ENCODE measurements around the gene WNT7B.

The WNT7B gene

DNA sequence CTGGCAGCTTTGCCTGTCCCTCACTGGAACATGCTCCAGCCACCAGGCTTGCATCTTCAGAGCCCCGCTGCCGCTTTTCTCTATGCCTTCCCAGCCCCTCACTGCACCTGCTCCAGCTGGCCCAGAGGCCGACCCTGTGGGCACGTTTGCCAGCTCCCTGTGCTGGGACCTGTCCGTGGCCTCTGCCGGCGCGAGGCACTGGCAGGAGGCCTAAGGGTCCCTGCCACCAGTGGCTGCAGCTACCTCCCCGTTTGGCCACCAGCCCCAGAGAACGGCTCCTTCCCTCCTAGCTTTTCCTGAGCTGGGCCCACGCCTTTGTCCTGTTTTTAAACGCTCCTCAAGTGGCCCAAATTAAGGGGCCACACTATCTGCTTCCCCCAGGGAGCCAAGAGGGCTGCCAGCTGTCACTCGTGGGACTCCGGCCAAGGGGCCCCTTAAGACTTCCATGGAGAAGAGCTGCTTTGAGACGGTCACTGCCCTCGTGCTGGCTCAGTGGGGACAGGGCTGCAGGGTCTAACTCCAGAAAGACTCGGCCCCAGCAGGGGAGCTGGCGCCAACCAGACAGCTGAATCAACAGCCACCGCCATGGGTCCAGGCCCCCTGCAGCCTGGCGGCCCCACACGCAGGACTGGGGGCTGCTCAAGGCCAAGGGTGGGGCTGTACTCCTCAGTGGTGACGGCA lies 24.6 kb upstream of the WNT7B start:
- Histone ChIP-seq H3K27ac (ENCODE audit: poor library complexity, severe bottlenecking) (no peak overlapping the region), H3K4me3 (ENCODE audit: severe bottlenecking) (no peak overlapping the region), H3K4me1 (ENCODE audit: insufficient read depth, poor library complexity, severe bottlenecking) (peaks cover 15% of the 10 kb centered on the region), H3K27me3 (ENCODE audit: insufficient read depth, poor library complexity, severe bottlenecking) (no peaks in the 10 kb centered on the region), H3K9me3 (ENCODE audit: severe bottlenecking) (no peaks in the 10 kb centered on the region), H3K36me3 (ENCODE audit: low read depth) (no peaks in the 10 kb centered on the region)
- TF ChIP-seq, protein P1, sequence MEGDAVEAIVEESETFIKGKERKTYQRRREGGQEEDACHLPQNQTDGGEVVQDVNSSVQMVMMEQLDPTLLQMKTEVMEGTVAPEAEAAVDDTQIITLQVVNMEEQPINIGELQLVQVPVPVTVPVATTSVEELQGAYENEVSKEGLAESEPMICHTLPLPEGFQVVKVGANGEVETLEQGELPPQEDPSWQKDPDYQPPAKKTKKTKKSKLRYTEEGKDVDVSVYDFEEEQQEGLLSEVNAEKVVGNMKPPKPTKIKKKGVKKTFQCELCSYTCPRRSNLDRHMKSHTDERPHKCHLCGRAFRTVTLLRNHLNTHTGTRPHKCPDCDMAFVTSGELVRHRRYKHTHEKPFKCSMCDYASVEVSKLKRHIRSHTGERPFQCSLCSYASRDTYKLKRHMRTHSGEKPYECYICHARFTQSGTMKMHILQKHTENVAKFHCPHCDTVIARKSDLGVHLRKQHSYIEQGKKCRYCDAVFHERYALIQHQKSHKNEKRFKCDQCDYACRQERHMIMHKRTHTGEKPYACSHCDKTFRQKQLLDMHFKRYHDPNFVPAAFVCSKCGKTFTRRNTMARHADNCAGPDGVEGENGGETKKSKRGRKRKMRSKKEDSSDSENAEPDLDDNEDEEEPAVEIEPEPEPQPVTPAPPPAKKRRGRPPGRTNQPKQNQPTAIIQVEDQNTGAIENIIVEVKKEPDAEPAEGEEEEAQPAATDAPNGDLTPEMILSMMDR (IDR thresholded peaks at IDR 0.05; ENCODE audit: poor library complexity, severe bottlenecking): no peak
- ATAC-seq (ENCODE audit: low read depth) (no peak), DNase-seq (ENCODE audit: low spot score) (peak; percentile 62)

DNA sequence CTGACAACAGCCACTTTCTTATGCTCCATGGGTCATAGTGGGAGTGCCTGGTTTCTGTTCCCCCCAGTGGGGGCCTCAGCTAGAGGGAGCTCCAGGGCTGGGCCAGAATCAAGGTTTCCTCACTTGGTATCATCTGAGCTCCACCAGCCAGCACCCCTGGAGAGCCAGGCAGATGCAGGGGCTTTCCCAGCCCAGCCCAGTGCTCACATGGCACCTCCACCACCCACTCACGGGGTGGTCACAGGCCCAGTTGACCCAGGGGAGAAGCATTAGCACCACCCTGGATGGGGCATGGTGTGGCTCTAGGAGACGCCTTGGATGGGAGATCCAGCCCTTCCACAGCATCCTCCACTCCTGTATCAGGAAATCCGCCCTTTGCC lies 24.1 kb upstream of the WNT7B start:
- DNase-seq (ENCODE audit: low spot score) (peak; percentile 52), ATAC-seq (ENCODE audit: low read depth) (no peak)
- Histone ChIP-seq H3K4me1 (ENCODE audit: insufficient read depth, poor library complexity, severe bottlenecking) (peaks cover 15% of the 10 kb centered on the region), H3K27me3 (ENCODE audit: insufficient read depth, poor library complexity, severe bottlenecking) (no peaks in the 10 kb centered on the region), H3K4me3 (ENCODE audit: severe bottlenecking) (no peak overlapping the region), H3K27ac (ENCODE audit: poor library complexity, severe bottlenecking) (no peak overlapping the region), H3K9me3 (ENCODE audit: severe bottlenecking) (no peaks in the 10 kb centered on the region), H3K36me3 (ENCODE audit: low read depth) (no peaks in the 10 kb centered on the region)
- TF ChIP-seq, protein P1 (IDR thresholded peaks at IDR 0.05; ENCODE audit: poor library complexity, severe bottlenecking): peak; percentile 24

DNA sequence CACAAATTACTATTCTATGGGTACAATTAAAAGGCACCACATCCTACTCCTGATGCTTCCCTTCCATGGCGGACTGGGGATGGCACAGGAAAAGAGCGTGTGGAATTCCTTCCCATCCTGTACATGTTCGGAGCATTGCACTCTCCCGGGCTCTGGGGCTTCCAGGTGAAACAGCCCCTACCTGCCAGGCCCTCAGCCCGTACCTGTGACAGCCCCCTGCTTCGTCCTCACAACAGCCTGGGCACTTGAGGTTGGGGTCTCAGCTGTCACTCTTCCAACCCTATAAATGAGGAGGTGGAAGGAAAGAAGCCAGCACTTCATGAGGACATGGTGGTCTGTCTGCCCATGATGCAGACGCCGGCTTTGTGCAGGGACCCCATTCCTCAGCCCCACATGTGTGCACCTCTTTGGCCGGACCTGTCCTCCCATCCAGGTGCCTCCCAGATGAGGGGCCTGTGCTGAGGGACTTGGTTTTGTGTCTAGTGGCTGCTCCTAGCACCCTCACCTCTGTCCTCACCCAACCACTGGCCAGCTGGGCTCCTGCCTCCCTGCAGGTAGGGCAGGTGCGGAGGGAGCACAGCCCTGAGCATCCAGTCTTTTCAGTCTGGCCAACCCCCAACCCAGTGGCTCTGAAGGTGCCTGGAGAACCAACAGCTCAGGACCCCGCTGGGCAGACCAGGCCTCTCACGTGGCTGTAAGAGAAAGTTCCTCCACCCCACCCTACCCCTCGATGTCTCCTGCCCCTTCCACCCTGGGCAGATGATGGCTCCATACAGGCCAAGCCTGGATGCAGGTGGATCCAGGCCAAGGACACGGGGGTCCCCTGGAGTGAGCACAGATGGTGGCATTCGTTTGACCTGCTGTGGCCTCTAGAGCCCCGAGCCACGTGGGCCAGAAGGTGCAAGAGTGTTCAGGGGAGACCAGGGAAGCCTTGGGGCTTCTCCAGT lies 23.4 kb upstream of the WNT7B start:
- TF ChIP-seq, protein P1 (IDR thresholded peaks at IDR 0.05; ENCODE audit: poor library complexity, severe bottlenecking): no peak
- Histone ChIP-seq H3K4me1 (ENCODE audit: insufficient read depth, poor library complexity, severe bottlenecking) (peaks cover 15% of the 10 kb centered on the region), H3K27me3 (ENCODE audit: insufficient read depth, poor library complexity, severe bottlenecking) (no peaks in the 10 kb centered on the region), H3K4me3 (ENCODE audit: severe bottlenecking) (no peak overlapping the region), H3K9me3 (ENCODE audit: severe bottlenecking) (no peaks in the 10 kb centered on the region), H3K36me3 (ENCODE audit: low read depth) (no peaks in the 10 kb centered on the region), H3K27ac (ENCODE audit: poor library complexity, severe bottlenecking) (no peak overlapping the region)
- ATAC-seq (ENCODE audit: low read depth) (no peak), DNase-seq (ENCODE audit: low spot score) (peak; percentile 37)

DNA sequence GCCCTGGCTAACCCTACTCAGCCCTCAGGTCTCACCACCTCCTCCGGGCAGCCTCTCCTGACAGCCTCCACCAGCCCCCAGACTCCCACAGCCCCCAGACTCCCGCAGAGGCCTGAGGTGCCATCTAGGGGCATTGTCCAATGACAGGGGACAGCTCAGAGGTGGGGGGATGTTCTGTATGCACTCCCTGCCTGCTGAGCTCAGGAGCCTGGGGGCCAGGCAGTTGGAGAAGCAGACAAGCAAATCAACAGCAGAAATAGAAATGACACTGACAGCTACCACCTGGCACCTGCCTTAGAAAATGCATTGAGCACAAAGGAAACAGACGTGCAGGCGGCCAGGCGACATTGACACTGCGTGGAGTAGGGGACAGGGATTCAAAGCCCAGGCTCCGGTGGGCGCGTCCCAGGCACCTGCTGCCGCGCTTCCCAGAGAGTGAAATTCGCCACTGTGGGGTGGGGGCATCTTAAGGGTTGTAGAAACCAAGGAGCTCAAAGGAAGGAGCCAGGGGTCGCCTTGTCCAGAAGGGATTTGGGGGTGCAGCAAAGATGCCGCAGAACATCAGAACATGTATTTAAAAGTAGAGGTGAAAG lies 22.5 kb upstream of the WNT7B start:
- no peaks in the 10 kb centered on the region for H3K9me3 ChIP-seq (ENCODE audit: severe bottlenecking)
- ATAC-seq (ENCODE audit: low read depth) (no peak), DNase-seq (ENCODE audit: low spot score) (peak; percentile 42)
- H3K4me3 ChIP-seq (ENCODE audit: severe bottlenecking): no peak overlapping the region
- no peaks in the 10 kb centered on the region for H3K27me3 ChIP-seq (ENCODE audit: insufficient read depth, poor library complexity, severe bottlenecking)
- H3K36me3 ChIP-seq (ENCODE audit: low read depth): no peaks in the 10 kb centered on the region
- H3K4me1 ChIP-seq (ENCODE audit: insufficient read depth, poor library complexity, severe bottlenecking): peaks cover 15% of the 10 kb centered on the region
- TF ChIP-seq, protein P1 (IDR thresholded peaks at IDR 0.05; ENCODE audit: poor library complexity, severe bottlenecking): no peak
- no peak overlapping the region for H3K27ac ChIP-seq (ENCODE audit: poor library complexity, severe bottlenecking)
